H9 (cell line): ENCODE measurements around the gene NDC1. TPM values are rescaled to one million over a fixed set of nuclear protein-coding genes. Genes with fewer than 3 reads are reported as not detected.

Experiments used
- DNase-seq: peaks from one replicate; pipeline ENCODE4 v3.0.0-alpha.2; 2017
- H2AFZ ChIP-seq: one replicate; pipeline ENCODE4 v1.6.1; 2013; ENCODE audit warnings: mild to moderate bottlenecking, low read length, control low read depth, moderate library complexity
- H2AK5ac ChIP-seq: 2 replicates; pipeline ENCODE4 v1.6.1; 2013; ENCODE audit warnings: low read length, control low read depth, mixed read lengths; ENCODE audit not compliant: insufficient read length
- H2BK120ac ChIP-seq: one replicate; pipeline ENCODE4 v1.6.1; 2013; ENCODE audit warnings: low read depth, mild to moderate bottlenecking, low read length, control low read depth, inconsistent platforms; ENCODE audit not compliant: poor library complexity, severe bottlenecking
- H2BK12ac ChIP-seq: 2 replicates; pipeline ENCODE4 v1.6.1; 2013; ENCODE audit warnings: low read length, control low read depth, mixed read lengths, low read depth; ENCODE audit not compliant: insufficient read length
- H2BK15ac ChIP-seq: 2 replicates; pipeline ENCODE4 v1.6.1; 2013; ENCODE audit warnings: low read depth, low read length, control low read depth
- H2BK20ac ChIP-seq: one replicate; pipeline ENCODE4 v1.6.1; 2013; ENCODE audit warnings: low read depth, mild to moderate bottlenecking, low read length, control low read depth, inconsistent platforms; ENCODE audit not compliant: poor library complexity, severe bottlenecking
- H2BK5ac ChIP-seq: 2 replicates; pipeline ENCODE4 v1.6.1; 2013; ENCODE audit warnings: low read length, control low read depth, mixed read lengths; ENCODE audit not compliant: insufficient read length
- H3K14ac ChIP-seq: 2 replicates; pipeline ENCODE4 v1.6.1; 2013; ENCODE audit warnings: low read length, control low read depth; ENCODE audit not compliant: insufficient read depth
- H3K18ac ChIP-seq: 2 replicates; pipeline ENCODE4 v1.6.1; 2013; ENCODE audit warnings: low read depth, mild to moderate bottlenecking, mixed read lengths, low read length, control low read depth; ENCODE audit not compliant: insufficient read length
- H3K23ac ChIP-seq: 2 replicates; pipeline ENCODE4 v1.6.1; 2013; ENCODE audit warnings: low read length, control low read depth, mixed read lengths, low read depth; ENCODE audit not compliant: insufficient read length
- H3K23me2 ChIP-seq: 2 replicates; pipeline ENCODE4 v1.6.1; 2013; ENCODE audit warnings: low read depth, mild to moderate bottlenecking, mixed read lengths, low read length, control low read depth; ENCODE audit not compliant: insufficient read length, poor library complexity, severe bottlenecking
- H3K27ac ChIP-seq: 2 replicates; pipeline ENCODE4 v1.5.1; 2013; ENCODE audit warnings: low read length, control low read depth, mixed read lengths, low read depth; ENCODE audit not compliant: insufficient read length
- H3K27me3 ChIP-seq: 2 replicates; pipeline ENCODE4 v1.6.1; 2013; ENCODE audit warnings: low read length, control low read depth, inconsistent platforms; ENCODE audit not compliant: insufficient read depth
- H3K4ac ChIP-seq: 2 replicates; pipeline ENCODE4 v1.6.1; 2013; ENCODE audit warnings: low read depth, mild to moderate bottlenecking, control low read depth, inconsistent platforms, low read length, moderate library complexity
- H3K4me1 ChIP-seq: 2 replicates; pipeline ENCODE4 v1.6.1; 2013; ENCODE audit warnings: low read length, control low read depth, inconsistent platforms; ENCODE audit not compliant: insufficient read depth
- H3K4me2 ChIP-seq: 2 replicates; pipeline ENCODE4 v1.6.1; 2013; ENCODE audit warnings: low read length, control low read depth, mixed read lengths; ENCODE audit not compliant: insufficient read length, insufficient read depth
- H3K56ac ChIP-seq: 2 replicates; pipeline ENCODE4 v1.6.1; 2013; ENCODE audit warnings: low read depth, mild to moderate bottlenecking, mixed read lengths, low read length, control low read depth; ENCODE audit not compliant: insufficient read length
- H3K79me1 ChIP-seq: 2 replicates; pipeline ENCODE4 v1.6.1; 2013; ENCODE audit warnings: low read depth, mild to moderate bottlenecking, moderate library complexity, low read length, control low read depth, inconsistent platforms; ENCODE audit not compliant: insufficient read depth, poor library complexity, severe bottlenecking
- H3K79me2 ChIP-seq: 2 replicates; pipeline ENCODE4 v1.6.1; 2013; ENCODE audit warnings: low read length, control low read depth, inconsistent platforms; ENCODE audit not compliant: insufficient read depth
- H3K9ac ChIP-seq: 2 replicates; pipeline ENCODE4 v1.6.1; 2013; ENCODE audit warnings: low read length, control low read depth, mixed read lengths; ENCODE audit not compliant: insufficient read length; ENCODE audit errors: extremely low read depth
- H3K9me3 ChIP-seq: one replicate; pipeline ENCODE4 v1.6.1; 2013; ENCODE audit warnings: low read depth, low read length, inconsistent platforms; ENCODE audit not compliant: control insufficient read depth
- H3T11ph ChIP-seq: one replicate; pipeline ENCODE4 v1.6.1; 2013; ENCODE audit warnings: mild to moderate bottlenecking, low read length, control low read depth, inconsistent platforms
- H4K20me1 ChIP-seq: one replicate; pipeline ENCODE4 v1.6.1; 2013; ENCODE audit not compliant: control insufficient read depth, insufficient read length, insufficient read depth
- H4K5ac ChIP-seq: 2 replicates; pipeline ENCODE4 v1.6.1; 2013; ENCODE audit warnings: low read depth, mild to moderate bottlenecking, mixed read lengths, low read length, control low read depth; ENCODE audit not compliant: insufficient read length
- H4K8ac ChIP-seq: replicated peaks from 2 replicates; pipeline ENCODE4 v1.6.1; 2013; ENCODE audit warnings: low read length, control low read depth, mixed read lengths, low read depth; ENCODE audit not compliant: insufficient read length
- H4K91ac ChIP-seq: 2 replicates; pipeline ENCODE4 v1.6.1; 2013; ENCODE audit warnings: low read depth, mild to moderate bottlenecking, moderate library complexity, mixed read lengths, low read length, control low read depth; ENCODE audit not compliant: insufficient read length
- H3K27ac Mint-ChIP-seq, 3 experiments: 2 replicates in 2 of 3; 3 replicates in 1 of 3; pipeline ENCODE4 v1.8.0; 2020 to 2021; ENCODE audit warnings: mixed read lengths in 3 of 3, mild to moderate bottlenecking in 1 of 3, moderate library complexity in 1 of 3
- H3K27me3 Mint-ChIP-seq: 2 replicates; pipeline ENCODE4 v1.8.0; 2021; ENCODE audit warnings: low read depth, mild to moderate bottlenecking, moderate library complexity, mixed read lengths
- H3K36me3 Mint-ChIP-seq, 3 experiments: 2 replicates in 2 of 3; 3 replicates in 1 of 3; pipeline ENCODE4 v1.8.0; 2020 to 2021; ENCODE audit warnings: low read depth in 3 of 3, mixed read lengths in 3 of 3; ENCODE audit not compliant: insufficient read depth in 1 of 3
- H3K4me1 Mint-ChIP-seq, 2 experiments: 2 replicates each; pipeline ENCODE4 v1.8.0; 2020; ENCODE audit warnings: mixed read lengths in 2 of 2
- H3K4me3 Mint-ChIP-seq, 2 experiments: 2 replicates in 1 of 2; 3 replicates in 1 of 2; pipeline ENCODE4 v1.8.0; 2020 to 2021; ENCODE audit warnings: mild to moderate bottlenecking in 2 of 2, mixed read lengths in 2 of 2, moderate library complexity in 1 of 2
- H3K9me3 Mint-ChIP-seq, 2 experiments: 2 replicates in 1 of 2; 3 replicates in 1 of 2; pipeline ENCODE4 v1.8.0; 2020; ENCODE audit warnings: mild to moderate bottlenecking in 2 of 2, mixed read lengths in 2 of 2, moderate library complexity in 1 of 2
- CTCF ChIP-seq: fragments of 200-600 bp; sonication (generic); conservative IDR thresholded peaks from 3 replicates; pipeline ENCODE4 v1.8.0; 2021; ENCODE audit warnings: antibody characterized with exemption, mild to moderate bottlenecking
- WGBS: extraction: QIAGEN DNeasy Blood & Tissue Kit; methylation state at CpG from one replicate; pipeline ENCODE4 v1.1.7; 2013; ENCODE audit warnings: missing lambda C conversion rate, low lambda C conversion rate, mixed read lengths; ENCODE audit not compliant: insufficient read length; ENCODE audit errors: extremely low coverage; 5-methylcytosine and 5-hydroxymethylcytosine counted together
- total RNA-seq: library from RNA; stranded (reverse); gene quantifications from 2 replicates; pipeline ENCODE4 v1.2.1, GENCODE V29; 2021

NDC1 gene
- total RNA-seq, 1 experiment from 2014 or later = 49.3 TPM

- no peaks in the 10 kb centered on the region for H4K20me1 ChIP-seq
- no peak overlapping the region for H4K5ac ChIP-seq
- H3K79me1 ChIP-seq = no peaks in the 10 kb centered on the region
- H3K9me3 ChIP-seq = no peaks in the 10 kb centered on the region
- peaks cover 86% of the 10 kb centered on the region for H3K27me3 Mint-ChIP-seq
- no peak overlapping the region for H2BK120ac ChIP-seq
- H3K4me1 ChIP-seq = no peaks in the 10 kb centered on the region
- no peak overlapping the region for H3K56ac ChIP-seq
- H2AFZ ChIP-seq = no peak overlapping the region
- H3K27ac ChIP-seq = no peak overlapping the region
- H2BK20ac ChIP-seq = no peak overlapping the region
- H3K79me2 ChIP-seq = no peaks in the 10 kb centered on the region
- H3K4me3 Mint-ChIP-seq = no peak overlapping the region; a peak in 1 of 5 replicates
- H3K4me2 ChIP-seq = no peak overlapping the region
- H3K14ac ChIP-seq = no peak overlapping the region
- no peak overlapping the region for H2AK5ac ChIP-seq
- H3K23ac ChIP-seq = no peak overlapping the region
- WGBS = no CpG with 5 or more reads among the region's 5 CpGs
- H3K9ac ChIP-seq = no peak overlapping the region
- TF ChIP-seq CTCF = no peak
- H3K9me3 Mint-ChIP-seq = no peaks in the 10 kb centered on the region
- no peak overlapping the region for H2BK5ac ChIP-seq
- no peaks in the 10 kb centered on the region for H3K36me3 Mint-ChIP-seq
- H4K8ac ChIP-seq = no peak overlapping the region
- H2BK12ac ChIP-seq = no peak overlapping the region
- H3K18ac ChIP-seq = no peak overlapping the region
- no peak overlapping the region for H2BK15ac ChIP-seq
- peaks cover 9 to 17% of the 10 kb centered on the region in 2 experiments for H3K4me1 Mint-ChIP-seq
- H4K91ac ChIP-seq = no peak overlapping the region
- no peak overlapping the region for H3K4ac ChIP-seq
- no peak for DNase-seq
- peaks cover 43% of the 10 kb centered on the region for H3K27me3 ChIP-seq
- H3K27ac Mint-ChIP-seq = no peak overlapping the region
- H3K23me2 ChIP-seq = peaks cover 11% of the 10 kb centered on the region
- H3T11ph ChIP-seq = no peak overlapping the region
Observed at GRCh38 chr1:53735261-53735660, 102.8 kb downstream of the NDC1 start.
